ENCODE measurements around the gene RLN3. TPM values are rescaled to one million over a fixed set of nuclear protein-coding genes. Genes with fewer than 3 reads are reported as not detected.

The RLN3 gene
- total and polyA plus RNA-seq, 9 of the 15 experiments (the other 6 are each of a cell fraction or from before 2014, with no cell fraction given), result 0.31 to 1.2 (median 0.71) TPM; not detected in 6

DNA sequence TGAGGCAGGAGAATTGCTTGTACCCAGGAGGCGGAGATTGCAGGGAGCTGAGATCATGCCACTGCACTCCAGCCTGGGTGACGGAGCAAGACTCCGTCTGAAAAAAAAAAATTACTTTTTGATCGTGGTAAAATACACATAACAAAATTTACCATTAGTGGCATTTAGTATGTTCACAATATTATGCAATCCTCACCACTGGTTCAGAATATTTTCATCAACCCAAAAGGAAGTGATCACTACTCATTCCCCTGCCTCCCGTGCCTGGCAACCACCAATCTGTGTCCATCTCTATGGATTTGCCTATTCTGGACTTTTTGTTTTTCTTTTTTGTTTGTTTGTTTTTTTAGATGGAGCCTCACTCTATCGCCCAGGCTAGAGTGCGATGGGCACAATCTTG, 35.2 kb downstream of the RLN3 start:
- no peak overlapping the region for H3K9ac ChIP-seq (ENCODE audit: insufficient read depth in 1 of 2, low read depth in 2 of 2, low read length in 2 of 2)
- intact Hi-C loops (cut with micrococcal nuclease), result no loop called here
- ChIA-PET CTCF (ENCODE audit: low intra/inter-chr PET ratio) (no interaction called here), POLR2A (no interaction called here)
- H3K27me3 ChIP-seq (ENCODE audit: control insufficient read depth in 2 of 2, insufficient read depth in 2 of 2, low read length in 2 of 2), result no peaks in the 10 kb centered on the region
- peaks cover 32 to 36% of the 10 kb centered on the region in 2 experiments for H3K4me1 ChIP-seq (replicated peaks in 1 of 2; ENCODE audit: control insufficient read depth in 2 of 2, insufficient read depth in 2 of 2, low read length in 2 of 2)
- 65% methylated on average over 7 of the region's 7 CpGs for WGBS (ENCODE audit: insufficient coverage, low coverage, missing lambda C conversion rate)
- BruUV-seq (replicated peaks), result no TSS peak
- no peaks in the 10 kb centered on the region for H3K9me3 ChIP-seq (replicated peaks; ENCODE audit: control insufficient read depth, insufficient read depth, low read depth, low read length)
- H3K36me3 ChIP-seq (ENCODE audit: control insufficient read depth, insufficient read depth, low read length), result no peaks in the 10 kb centered on the region
- ATAC-seq (no peak), FAIRE-seq (no peak), DNase-seq (ENCODE audit: extremely low read depth in 1 of 4, low spot score in 3 of 4) (no peak)
- H3K4me2 ChIP-seq (ENCODE audit: insufficient read depth, low read length), result no peak overlapping the region
- in situ Hi-C loops (cut with MboI), result loop anchor here (25.0 kb wide), 1 partner anchor 476 kb away; no protein-coding TSS in a partner anchor
- H3K4me3 ChIP-seq, result no peak overlapping the region
- TF ChIP-seq CEBPG (CRISPR knock-in tag; IDR thresholded peaks at IDR 0.05), result no peak
- peak in 1 of 2 experiments; percentile 57; a peak in 2 of 4 replicates for TF ChIP-seq CEBPG (tag; conservative IDR thresholded peaks at IDR 0.05 in 1 of 2, IDR thresholded peaks at IDR 0.05 in 1 of 2)
- no peak for TF ChIP-seq TCF7L2 (IDR thresholded peaks at IDR 0.05; ENCODE audit: low read depth, low read length)
- no peak overlapping the region for H3K27ac ChIP-seq (ENCODE audit: extremely low read depth, low read depth, low read length)
- H3K79me2 ChIP-seq (ENCODE audit: control insufficient read depth, insufficient read depth, low read length), result no peaks in the 10 kb centered on the region
- H4K20me1 ChIP-seq (replicated peaks; ENCODE audit: control insufficient read depth, insufficient read depth, low read length), result no peaks in the 10 kb centered on the region
- H3K9me1 ChIP-seq (ENCODE audit: control insufficient read depth, insufficient read depth, low read length), result no peaks in the 10 kb centered on the region
- no peak overlapping the region for H2AFZ ChIP-seq (ENCODE audit: low read depth, low read length)

DNA sequence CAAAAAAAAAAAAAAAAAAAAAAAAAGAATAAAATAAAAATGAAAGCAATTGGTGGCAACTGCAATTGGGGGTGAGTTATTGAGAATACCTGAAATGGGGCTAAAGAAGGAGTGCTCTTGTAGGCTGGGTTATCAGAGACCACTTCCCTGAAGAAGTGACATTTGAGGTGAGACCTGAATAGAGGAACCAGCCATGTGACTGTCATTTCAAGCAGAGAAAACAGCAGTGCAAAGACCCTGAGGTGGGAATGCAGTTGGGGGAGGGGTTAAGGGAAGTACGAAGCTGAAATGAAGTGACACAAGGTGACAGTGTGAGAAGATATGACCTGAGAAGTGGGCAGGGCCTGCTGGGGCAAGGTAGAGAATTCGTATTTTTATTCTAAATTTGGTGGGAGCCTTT, 38.2 kb downstream of the RLN3 start:
- H3K4me2 ChIP-seq (ENCODE audit: insufficient read depth, low read length), result no peak overlapping the region
- no peaks in the 10 kb centered on the region for H3K9me3 ChIP-seq (replicated peaks; ENCODE audit: control insufficient read depth, insufficient read depth, low read depth, low read length)
- no peak for DNase-seq (ENCODE audit: extremely low read depth in 1 of 4, low spot score in 3 of 4)
- no peaks in the 10 kb centered on the region for H3K79me2 ChIP-seq (ENCODE audit: control insufficient read depth, insufficient read depth, low read length)
- WGBS (ENCODE audit: insufficient coverage, low coverage, missing lambda C conversion rate), result 8% methylated on average over 2 of the region's 2 CpGs
- peaks cover 7 to 19% of the 10 kb centered on the region in 2 experiments for H3K4me1 ChIP-seq (replicated peaks in 1 of 2; ENCODE audit: control insufficient read depth in 2 of 2, insufficient read depth in 2 of 2, low read length in 2 of 2)
- no TSS peak for BruUV-seq (replicated peaks)
- no peak for ATAC-seq
- H2AFZ ChIP-seq (ENCODE audit: low read depth, low read length), result 0 out of 2 replicates have a peak overlapping the region, but pooled peaks have one; percentile 14
- H3K27ac ChIP-seq (ENCODE audit: extremely low read depth, low read depth, low read length), result no peak overlapping the region
- POLR2A ChIA-PET, result no interaction called here
- no peak overlapping the region for H3K4me3 ChIP-seq
- CTCF ChIA-PET (ENCODE audit: low intra/inter-chr PET ratio), result no interaction called here
- intact Hi-C loops (cut with micrococcal nuclease), result no loop called here
- H3K9ac ChIP-seq (ENCODE audit: insufficient read depth in 1 of 2, low read depth in 2 of 2, low read length in 2 of 2), result no peak overlapping the region
- H3K27me3 ChIP-seq (ENCODE audit: control insufficient read depth in 2 of 2, insufficient read depth in 2 of 2, low read length in 2 of 2), result no peaks in the 10 kb centered on the region
- FAIRE-seq, result peak; percentile 35
- no peaks in the 10 kb centered on the region for H4K20me1 ChIP-seq (replicated peaks; ENCODE audit: control insufficient read depth, insufficient read depth, low read length)
- H3K36me3 ChIP-seq (ENCODE audit: control insufficient read depth, insufficient read depth, low read length), result no peaks in the 10 kb centered on the region
- in situ Hi-C loops (cut with MboI), result loop anchor here (25.0 kb wide), 1 partner anchor 479 kb away; no protein-coding TSS in a partner anchor
- no peaks in the 10 kb centered on the region for H3K9me1 ChIP-seq (ENCODE audit: control insufficient read depth, insufficient read depth, low read length)
- TF ChIP-seq ASH1L (IDR thresholded peaks at IDR 0.05; ENCODE audit: borderline replicate concordance, low read depth, partially characterized antibody), result no peak
- TF ChIP-seq CSDE1 (IDR thresholded peaks at IDR 0.05), result no peak
- TF ChIP-seq ARNT (IDR thresholded peaks at IDR 0.05), result no peak
- no peak for TF ChIP-seq TEAD1 (CRISPR knock-in tag; IDR thresholded peaks at IDR 0.05)
- no peak for TF ChIP-seq RBM22 (IDR thresholded peaks at IDR 0.05; ENCODE audit: low read depth, low read length, poor library complexity, severe bottlenecking)
- TF ChIP-seq SMAD2 (IDR thresholded peaks at IDR 0.05; ENCODE audit: low read depth, low read length), result no peak

All from K562 (cell line).